COR-L47 (cell line): ENCODE results near the gene LYSMD4.

Experiments used
- DNase-seq: peaks from one replicate; lab custom pipeline; 2025; lab: John Stamatoyannopoulos, UW

LYSMD4 gene

GRCh38 chr15:99706557-99707303, 26.5 kb downstream of the LYSMD4 start:
- DNase-seq, result no peak

- peak; percentile 73 for DNase-seq
Measured at GRCh38 chr15:99704444-99704838, 28.8 kb downstream of the LYSMD4 start.

GRCh38 chr15:99703603-99704443, 29.4 kb downstream of the LYSMD4 start:
- DNase-seq, result peak; percentile 30

- DNase-seq, result no peak
Measured at GRCh38 chr15:99702895-99703602, 30.2 kb downstream of the LYSMD4 start.

- no peak for DNase-seq
Measured at GRCh38 chr15:99696096-99696495, 37.1 kb downstream of the LYSMD4 start.

- no peak for DNase-seq
Measured at GRCh38 chr15:99692825-99693224, 40.4 kb downstream of the LYSMD4 start.

- DNase-seq, result no peak
Measured at GRCh38 chr15:99686290-99686689, 46.9 kb downstream of the LYSMD4 start.

- no peak for DNase-seq
Measured at GRCh38 chr15:99683000-99683670, 50.1 kb downstream of the LYSMD4 start.

GRCh38 chr15:99682455-99682854, 50.8 kb downstream of the LYSMD4 start:
- no peak for DNase-seq

GRCh38 chr15:99681990-99682389, 51.2 kb downstream of the LYSMD4 start:
- no peak for DNase-seq

- no peak for DNase-seq
Measured at GRCh38 chr15:99680276-99680675, 53.0 kb downstream of the LYSMD4 start.

- DNase-seq, result no peak
Measured at GRCh38 chr15:99677540-99678134, 55.6 kb downstream of the LYSMD4 start.
